SK-N-SH (cell line): ENCODE measurements around the gene KIAA1549. TPM values are rescaled to one million over a fixed set of nuclear protein-coding genes. Genes with fewer than 3 reads are reported as not detected.

Experiments
- CTCF ChIA-PET: fragments of 300-600, 350-600 bp; formaldehyde crosslinking; extraction: SDS; loops from one replicate; lab custom pipeline; 2021; lab: Yijun Ruan, JAX
- POLR2A ChIA-PET: fragments of 350-600 bp; sonication (Branson Sonifier 250); formaldehyde crosslinking; extraction: SDS; loops from one replicate; lab custom pipeline; 2020; ENCODE audit warnings: antibody characterized with exemption, inconsistent platforms; lab: Yijun Ruan, JAX
- DNase-seq: peaks from one replicate; pipeline ENCODE4 v3.0.0; 2012
- H2AFZ ChIP-seq: fragments of 200-600 bp; sonication (generic); 2 replicates; pipeline ENCODE4 v1.8.1; 2016; ENCODE audit warnings: antibody characterized with exemption, mild to moderate bottlenecking, low read depth
- H3F3A ChIP-seq: fragments of 200-600 bp; sonication (generic); replicated peaks from 2 replicates; pipeline ENCODE3; 2016; ENCODE audit warnings: antibody characterized with exemption, mild to moderate bottlenecking; ENCODE audit not compliant: insufficient read depth
- H3K27ac ChIP-seq, 2 experiments: fragments of 200-500 bp in 1 of 2; fragments of 200-600 bp in 1 of 2; sonication (Bioruptor generic) in 1 of 2; sonication (generic), shearing (Covaris generic) in 1 of 2; 2 replicates each; pipeline versions ENCODE4 v1.5.1 to v1.6.1; 2014 to 2016; ENCODE audit warnings: low read depth in 2 of 2, inconsistent platforms in 1 of 2, low read length in 1 of 2, mild to moderate bottlenecking in 1 of 2, mixed read lengths in 1 of 2
- H3K27me3 ChIP-seq: fragments of 200-600 bp; sonication (generic), shearing (Covaris generic); 2 replicates; pipeline ENCODE4 v1.6.1; 2016; ENCODE audit warnings: mixed run types; ENCODE audit not compliant: insufficient read depth
- H3K36me3 ChIP-seq, 2 experiments: fragments of 200-500 bp in 1 of 2; fragments of 200-600 bp in 1 of 2; sonication (Bioruptor generic) in 1 of 2; sonication (generic) in 1 of 2; replicated peaks in 1 of 2; 2 replicates each; pipeline versions ENCODE3 to v1.5.1; 2014 to 2016; ENCODE audit warnings: low read length in 1 of 2, mild to moderate bottlenecking in 1 of 2; ENCODE audit not compliant: insufficient read depth in 2 of 2, control insufficient read depth in 1 of 2
- H3K4me1 ChIP-seq, 2 experiments: fragments of 200-500 bp in 1 of 2; fragments of 200-600 bp in 1 of 2; sonication (Bioruptor generic) in 1 of 2; sonication (generic), shearing (Covaris generic) in 1 of 2; 2 replicates each; pipeline versions ENCODE4 v1.5.1 to v1.6.1; 2014 to 2016; ENCODE audit warnings: low read depth in 1 of 2, low read length in 1 of 2, mixed run types in 1 of 2; ENCODE audit not compliant: insufficient read depth in 2 of 2, control insufficient read depth in 1 of 2
- H3K4me2 ChIP-seq: fragments of 200-600 bp; sonication (generic), shearing (Covaris generic); 2 replicates; pipeline ENCODE4 v1.6.1; 2017; ENCODE audit warnings: mixed run types
- H3K4me3 ChIP-seq, 2 experiments: fragments of 200-500 bp in 1 of 2; fragments of 200-600 bp in 1 of 2; sonication (Bioruptor generic) in 1 of 2; sonication (generic), shearing (Covaris generic) in 1 of 2; 2 replicates each; pipeline versions ENCODE4 v1.5.1 to v1.8.1; 2014 to 2016; ENCODE audit warnings: low read depth in 2 of 2, inconsistent platforms in 1 of 2, low read length in 1 of 2, mild to moderate bottlenecking in 1 of 2, mixed read lengths in 1 of 2, moderate library complexity in 1 of 2
- H3K79me2 ChIP-seq: fragments of 200-600 bp; sonication (generic); 2 replicates; pipeline ENCODE4 v1.8.1; 2017; ENCODE audit warnings: mild to moderate bottlenecking; ENCODE audit not compliant: insufficient read depth
- H3K9ac ChIP-seq: fragments of 200-600 bp; sonication (generic); 2 replicates; pipeline ENCODE4 v1.6.1; 2017; ENCODE audit warnings: mixed run types
- H3K9me2 ChIP-seq: fragments of 200-600 bp; sonication (generic); 2 replicates; pipeline ENCODE4 v1.6.1; 2017; ENCODE audit warnings: mixed run types
- H3K9me3 ChIP-seq: fragments of 200-600 bp; sonication (generic); 2 replicates; pipeline ENCODE4 v1.6.1; 2017; ENCODE audit warnings: mixed run types, mild to moderate bottlenecking, moderate library complexity
- H4K20me1 ChIP-seq: fragments of 200-600 bp; sonication (generic); 2 replicates; pipeline ENCODE4 v1.6.1; 2017; ENCODE audit warnings: mild to moderate bottlenecking, mixed run types; ENCODE audit not compliant: insufficient read depth
- CTCF ChIP-seq: fragments of 200-600 bp; sonication (generic); IDR thresholded peaks from 2 replicates; pipeline ENCODE4 v1.6.1; 2017; ENCODE audit warnings: antibody characterized with exemption, mild to moderate bottlenecking, moderate library complexity
- ELF1 ChIP-seq: IDR thresholded peaks from 2 replicates; pipeline ENCODE4 v1.4.0; 2012
- EP300 ChIP-seq, 2 experiments: IDR thresholded peaks; 2 replicates each; pipeline versions ENCODE4 v1.4.0 to v1.6.1; 2012; ENCODE audit warnings: borderline replicate concordance in 1 of 2, low read depth in 1 of 2, low read length in 1 of 2
- FOSL2 ChIP-seq: IDR thresholded peaks from 2 replicates; pipeline ENCODE4 v1.4.0; 2012; ENCODE audit warnings: low read depth, mild to moderate bottlenecking, moderate library complexity, borderline replicate concordance
- GATA2 ChIP-seq: sonication (generic); formaldehyde crosslinking; IDR thresholded peaks from 2 replicates; pipeline ENCODE4 v1.5.0; 2020; ENCODE audit warnings: mild to moderate bottlenecking, missing genetic modification reagents
- IRF3 ChIP-seq: fragments of 150-350 bp; IDR thresholded peaks from 2 replicates; pipeline ENCODE4 v1.6.1; 2016; ENCODE audit warnings: mild to moderate bottlenecking, low read depth, low read length
- JUND ChIP-seq: IDR thresholded peaks from 2 replicates; pipeline ENCODE4 v1.4.0; 2012
- NFIC ChIP-seq: IDR thresholded peaks from 2 replicates; pipeline ENCODE4 v1.4.0; 2012; ENCODE audit warnings: borderline replicate concordance
- PBX3 ChIP-seq: IDR thresholded peaks from 2 replicates; pipeline ENCODE4; 2012
- RAD21 ChIP-seq: IDR thresholded peaks from 2 replicates; pipeline ENCODE4 v1.6.1; 2012; ENCODE audit warnings: mild to moderate bottlenecking, low read length
- RCOR1 ChIP-seq: fragments of 150-350 bp; IDR thresholded peaks from 2 replicates; pipeline ENCODE4 v1.6.1; 2017; ENCODE audit warnings: antibody characterized with exemption, low read length
- TAF1 ChIP-seq: IDR thresholded peaks from 2 replicates; pipeline ENCODE4 v1.6.1; 2012; ENCODE audit warnings: low read depth, mild to moderate bottlenecking, low read length, moderate library complexity, borderline replicate concordance
- TCF12 ChIP-seq: IDR thresholded peaks from 2 replicates; pipeline ENCODE4 v1.4.0; 2012
- TEAD4 ChIP-seq: IDR thresholded peaks from 2 replicates; pipeline ENCODE4 v1.4.0; 2012; ENCODE audit warnings: mild to moderate bottlenecking, borderline replicate concordance; ENCODE audit not compliant: insufficient read depth
- USF1 ChIP-seq: IDR thresholded peaks from 2 replicates; pipeline ENCODE4 v1.4.0; 2012; ENCODE audit warnings: low read depth, borderline replicate concordance
- USF2 ChIP-seq: fragments of 150-350 bp; IDR thresholded peaks from 2 replicates; pipeline ENCODE4 v1.6.1; 2017; ENCODE audit warnings: antibody characterized with exemption, low read length, low read depth, borderline replicate concordance
- WGBS: methylation state at CpG from one replicate; pipeline ENCODE4 v1.1.6; 2017; ENCODE audit warnings: low lambda C conversion rate; 5-methylcytosine and 5-hydroxymethylcytosine counted together
- polyA plus RNA-seq, 3 experiments: library from polyadenylated mRNA; depleted of rRNA; stranded (reverse); fragments of >200 nt; gene quantifications; 2 replicates each; pipeline ENCODE4 v1.2.3, GENCODE V29; 2012
- TF ChIP-seq, protein P1 (sequence below): IDR thresholded peaks from 2 replicates; pipeline ENCODE4 v1.4.0; 2012; ENCODE audit warnings: low read depth

The KIAA1549 gene
- polyA plus RNA-seq, 1 of the 3 experiments (the other 2 are of a cell fraction) = 3.6 TPM

DNA sequence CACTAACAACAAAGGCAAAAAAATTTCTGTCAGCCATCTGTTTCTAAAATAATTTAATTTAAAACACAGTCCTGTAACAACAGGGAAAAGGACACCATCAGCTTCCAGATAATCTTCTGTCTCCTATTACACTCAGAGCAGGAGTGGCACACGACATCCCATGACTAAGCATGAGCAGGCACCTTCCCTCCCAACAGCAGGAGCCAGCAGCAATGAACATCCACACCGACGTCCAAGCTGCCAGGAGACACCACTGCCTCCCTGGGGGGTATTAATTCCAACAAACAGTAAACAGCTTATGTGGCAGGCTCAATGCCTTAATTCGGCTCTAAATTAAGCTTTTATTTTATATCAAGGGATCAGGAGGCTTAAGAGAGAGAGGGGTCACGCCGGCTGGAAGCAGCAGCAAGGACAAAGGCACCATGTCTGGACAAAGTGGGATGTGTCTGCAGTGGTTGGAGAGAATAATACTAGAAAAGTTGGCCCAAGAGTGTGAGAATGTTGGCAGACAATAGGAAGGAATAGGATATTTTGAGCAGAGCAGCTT is 45.7 kb downstream of the KIAA1549 start (continued):
- TF ChIP-seq IRF3 = no peak
- peak; percentile 84 for TF ChIP-seq TCF12
- peak; percentile 63 for TF ChIP-seq PBX3
- TF ChIP-seq TAF1 = peak; percentile 92
- TF ChIP-seq RCOR1 = peak; percentile 97
- TF ChIP-seq FOSL2 = peak; percentile 91
- TF ChIP-seq, protein P1, sequence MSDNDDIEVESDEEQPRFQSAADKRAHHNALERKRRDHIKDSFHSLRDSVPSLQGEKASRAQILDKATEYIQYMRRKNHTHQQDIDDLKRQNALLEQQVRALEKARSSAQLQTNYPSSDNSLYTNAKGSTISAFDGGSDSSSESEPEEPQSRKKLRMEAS = peak; percentile 89
- no peak for TF ChIP-seq USF2

DNA sequence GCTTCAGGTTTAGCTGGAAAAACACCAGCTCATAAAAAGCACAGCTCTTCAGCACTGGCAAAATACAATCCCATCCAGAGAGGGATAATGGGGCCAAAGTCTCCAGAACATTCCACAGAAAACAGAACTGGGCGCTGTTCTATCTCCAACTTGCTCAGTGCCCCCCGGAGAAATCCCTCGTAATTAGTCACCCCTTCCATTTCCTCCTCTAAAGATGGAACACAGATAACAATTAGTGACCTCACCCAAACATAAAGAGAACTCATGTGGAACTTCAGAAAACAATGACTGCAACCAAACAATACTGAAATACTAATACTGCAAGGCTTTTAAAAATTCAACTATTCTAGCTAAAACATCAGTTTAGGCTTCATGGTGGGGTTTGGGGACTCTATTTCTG is 46.3 kb downstream of the KIAA1549 start:
- Histone ChIP-seq H3K4me3 (no peak overlapping the region; a peak in 2 of 4 replicates), H3K9me2 (no peaks in the 10 kb centered on the region), H3F3A (peaks cover 25% of the 10 kb centered on the region), H3K27me3 (no peaks in the 10 kb centered on the region), H3K36me3 (no peaks in the 10 kb centered on the region), H4K20me1 (no peaks in the 10 kb centered on the region), H3K4me1 (peaks cover 21 to 45% of the 10 kb centered on the region in 2 experiments), H3K9me3 (no peaks in the 10 kb centered on the region), H3K9ac (peak overlapping the region; percentile 31; the same call in 1 of the 2 replicates), H3K27ac (peak overlapping the region; percentile 88 to 99), H3K79me2 (peaks cover 4% of the 10 kb centered on the region; the same call in 1 of the 2 replicates), H3K4me2 (peak overlapping the region; percentile 64), H2AFZ (no peak overlapping the region)
- POLR2A ChIA-PET = interaction anchor here (1.0 to 1.7 kb wide), 6 partner anchors 10 to 100 kb away, joined by 3 to 7 read pairs (median 4); partner anchors contain the start of gene KIAA1549
- peak; percentile 67 for DNase-seq
- CTCF ChIA-PET = interaction anchor here (1.0 to 3.5 kb wide), 15 partner anchors 9 to 140 kb away, joined by 3 to 28 read pairs (median 5); no protein-coding TSS in a partner anchor
- WGBS = 25% methylated on average over 3 of the region's 3 CpGs
- TF ChIP-seq PBX3 = peak; percentile 55
- TF ChIP-seq EP300 (IDR thresholded peaks at IDR 0.05; ENCODE audit: borderline replicate concordance in 1 of 2, low read depth in 1 of 2, low read length in 1 of 2) = peak; percentile 75 to 76; a peak in 2 of 4 replicates
- TF ChIP-seq, protein P1 = peak; percentile 43
- peak; percentile 85 for TF ChIP-seq TCF12
- no peak for TF ChIP-seq USF2
- TF ChIP-seq JUND = peak; percentile 78
- TF ChIP-seq NFIC = 0 out of 2 replicates have a peak, but pooled peaks have one; percentile 10
- no peak for TF ChIP-seq USF1
- TF ChIP-seq TEAD4 = 0 out of 2 replicates have a peak, but pooled peaks have one; percentile 56
- peak; percentile 75 for TF ChIP-seq FOSL2
- no peak for TF ChIP-seq ELF1
- TF ChIP-seq GATA2 (CRISPR knock-in tag) = peak; percentile 60; the same call in 1 of the 2 replicates
- 0 out of 2 replicates have a peak, but pooled peaks have one; percentile 8 for TF ChIP-seq RAD21
- no peak for TF ChIP-seq IRF3
- TF ChIP-seq CTCF = no peak
